HG03280 (cell line): Measurements from ENCODE around the gene SH3D19.

ENCODE experiments used
- ATAC-seq: cut with Tn5 transposase; IDR thresholded peaks from one replicate; pipeline ENCODE4 v1.9.1; 2021; ENCODE audit warnings: mild to moderate bottlenecking, moderate library complexity; ENCODE audit not compliant: unreplicated experiment

Gene SH3D19

DNA sequence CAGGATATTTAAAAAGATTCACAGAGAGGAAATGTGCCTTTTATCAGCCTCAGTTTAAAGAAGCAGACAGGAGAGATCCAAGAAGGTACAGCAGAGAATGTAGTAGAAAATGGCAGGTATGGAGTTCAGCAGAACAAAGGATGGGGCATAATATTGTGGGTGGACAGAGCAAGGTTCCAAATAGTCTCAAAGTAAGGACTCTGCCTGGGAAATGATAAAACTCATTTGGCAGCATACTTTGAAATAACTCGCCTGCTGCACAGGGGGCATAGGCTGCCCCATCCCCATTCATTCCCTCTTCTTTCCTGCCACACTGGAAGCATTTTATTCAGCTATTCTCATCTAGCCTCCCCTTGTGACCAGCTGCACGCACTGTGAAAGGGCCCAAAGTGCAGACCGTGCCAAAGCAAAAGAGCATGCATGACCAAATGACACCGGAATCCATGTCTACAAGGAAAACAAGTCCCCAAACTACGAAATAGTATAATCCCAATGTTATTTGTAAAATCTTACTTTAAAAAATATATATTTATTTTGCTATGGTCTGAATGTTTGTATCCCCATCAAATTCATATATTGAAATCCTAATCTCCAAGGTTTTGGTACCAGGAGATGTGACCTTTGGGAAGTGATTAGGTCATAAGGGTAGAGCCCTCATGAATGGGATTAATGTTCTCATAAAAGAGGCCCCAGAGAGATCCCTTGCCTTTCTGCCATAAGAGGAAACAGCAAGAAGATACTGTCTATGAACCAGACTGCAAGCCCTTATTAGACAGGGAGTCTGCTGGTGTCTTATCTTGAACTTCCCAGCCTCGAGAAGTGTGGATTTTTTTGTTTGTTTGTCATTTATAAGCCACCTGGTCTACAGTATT is 125.8 kb downstream of the SH3D19 start:
- ATAC-seq, result no peak

DNA sequence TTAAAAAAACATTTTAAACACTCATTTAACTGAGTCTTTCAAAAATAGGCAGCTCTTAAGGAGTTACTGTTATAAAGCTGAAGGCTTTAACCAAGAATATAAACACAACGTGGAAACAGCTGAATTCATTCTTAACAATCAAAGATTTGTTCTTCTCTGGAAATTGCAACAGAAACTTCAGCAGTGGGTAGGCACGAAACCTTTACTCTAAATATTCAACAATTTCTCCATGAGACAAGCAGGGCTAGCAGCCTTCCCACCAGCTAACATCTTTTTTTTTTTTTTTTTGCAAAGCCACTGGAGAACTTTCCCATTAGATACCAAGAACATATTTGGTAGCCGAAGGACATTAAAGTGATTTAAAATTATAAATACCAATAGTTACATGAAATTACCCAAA is 126.7 kb downstream of the SH3D19 start:
- no peak for ATAC-seq

DNA sequence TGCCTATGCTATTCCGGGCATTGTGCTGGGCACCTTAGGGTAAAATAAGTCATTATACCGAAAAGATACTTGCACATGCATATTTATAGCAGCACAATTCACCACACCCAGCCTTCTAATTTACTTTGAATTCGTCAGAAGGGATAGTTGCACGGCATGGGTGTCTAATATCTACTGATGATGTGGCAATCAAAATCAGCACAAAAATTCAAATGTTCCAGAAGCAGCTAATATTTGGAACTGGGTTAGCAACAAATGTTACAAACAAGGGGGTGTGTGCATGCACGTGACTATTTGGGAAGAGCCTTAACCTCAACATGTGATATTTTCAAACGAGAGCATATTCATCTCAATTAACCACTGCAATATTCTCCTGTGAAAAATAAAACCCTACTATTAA is 128.2 kb downstream of the SH3D19 start:
- ATAC-seq, result no peak

DNA sequence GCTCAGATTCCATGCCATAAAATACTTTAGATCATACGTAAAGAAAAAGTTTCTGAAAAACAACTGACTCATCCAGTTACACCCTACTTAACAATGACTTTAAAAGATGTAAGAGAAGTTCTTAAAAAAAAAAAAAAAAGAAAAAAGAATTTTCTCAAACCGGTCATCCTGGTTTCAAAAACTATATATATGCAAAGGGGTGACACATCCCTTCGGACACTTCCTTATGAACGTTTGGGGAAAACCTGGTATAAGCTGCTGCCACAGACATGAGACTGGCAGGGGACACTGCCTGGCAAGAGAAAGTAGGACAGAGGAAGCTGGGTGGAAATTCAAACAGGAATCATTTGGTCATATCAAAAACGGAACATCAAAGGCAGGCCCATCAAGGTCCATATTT is 129.6 kb downstream of the SH3D19 start:
- ATAC-seq, result no peak

DNA sequence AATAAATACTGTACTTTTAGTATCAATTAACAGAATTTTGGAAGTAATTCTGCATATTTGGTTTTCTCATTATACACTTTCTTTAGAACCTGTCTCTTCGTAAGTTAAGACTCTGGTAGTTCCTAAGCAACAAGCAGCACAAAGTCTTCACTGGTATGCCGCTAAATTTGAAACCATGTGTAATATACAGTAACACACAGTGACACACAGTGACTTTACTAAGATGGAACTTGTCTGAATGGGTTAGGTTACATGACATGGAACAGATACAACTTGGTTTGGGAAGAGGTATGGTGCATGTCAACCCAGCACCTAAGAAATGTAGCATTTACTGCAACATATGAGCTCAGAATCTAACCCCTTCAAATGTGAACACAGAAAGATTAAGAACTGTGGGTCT is 132.0 kb downstream of the SH3D19 start:
- no peak for ATAC-seq

DNA sequence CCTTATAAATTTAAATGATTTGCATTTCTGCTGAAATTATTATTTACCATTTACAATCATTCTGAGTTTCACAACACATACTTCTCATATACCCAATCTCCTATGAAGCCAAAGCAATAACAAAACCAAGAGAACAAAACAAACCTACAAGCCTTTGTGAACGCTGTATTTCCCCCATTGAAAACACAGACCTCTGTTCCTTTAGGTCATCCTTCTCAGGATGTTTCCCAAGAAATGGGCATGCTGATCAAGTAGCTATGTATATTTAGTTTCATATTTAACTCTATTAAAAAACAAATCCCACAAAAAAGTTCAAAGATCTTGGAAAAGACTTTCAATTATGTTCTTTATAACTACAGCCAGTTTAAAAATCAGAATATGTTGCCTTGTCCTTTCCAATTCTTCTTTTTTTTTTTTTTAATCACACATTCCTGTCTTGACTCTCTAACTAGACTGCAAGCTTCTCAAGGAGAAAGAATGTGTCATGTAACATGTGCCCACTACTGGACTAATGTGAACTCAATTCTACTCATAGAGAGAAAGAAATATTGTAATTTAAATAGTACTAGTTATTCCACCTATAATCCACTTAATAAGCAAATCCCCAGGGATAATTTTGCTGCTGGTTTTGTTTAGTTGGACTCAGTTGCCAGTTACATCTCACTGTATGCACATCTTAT is 132.7 kb downstream of the SH3D19 start:
- ATAC-seq, result no peak

DNA sequence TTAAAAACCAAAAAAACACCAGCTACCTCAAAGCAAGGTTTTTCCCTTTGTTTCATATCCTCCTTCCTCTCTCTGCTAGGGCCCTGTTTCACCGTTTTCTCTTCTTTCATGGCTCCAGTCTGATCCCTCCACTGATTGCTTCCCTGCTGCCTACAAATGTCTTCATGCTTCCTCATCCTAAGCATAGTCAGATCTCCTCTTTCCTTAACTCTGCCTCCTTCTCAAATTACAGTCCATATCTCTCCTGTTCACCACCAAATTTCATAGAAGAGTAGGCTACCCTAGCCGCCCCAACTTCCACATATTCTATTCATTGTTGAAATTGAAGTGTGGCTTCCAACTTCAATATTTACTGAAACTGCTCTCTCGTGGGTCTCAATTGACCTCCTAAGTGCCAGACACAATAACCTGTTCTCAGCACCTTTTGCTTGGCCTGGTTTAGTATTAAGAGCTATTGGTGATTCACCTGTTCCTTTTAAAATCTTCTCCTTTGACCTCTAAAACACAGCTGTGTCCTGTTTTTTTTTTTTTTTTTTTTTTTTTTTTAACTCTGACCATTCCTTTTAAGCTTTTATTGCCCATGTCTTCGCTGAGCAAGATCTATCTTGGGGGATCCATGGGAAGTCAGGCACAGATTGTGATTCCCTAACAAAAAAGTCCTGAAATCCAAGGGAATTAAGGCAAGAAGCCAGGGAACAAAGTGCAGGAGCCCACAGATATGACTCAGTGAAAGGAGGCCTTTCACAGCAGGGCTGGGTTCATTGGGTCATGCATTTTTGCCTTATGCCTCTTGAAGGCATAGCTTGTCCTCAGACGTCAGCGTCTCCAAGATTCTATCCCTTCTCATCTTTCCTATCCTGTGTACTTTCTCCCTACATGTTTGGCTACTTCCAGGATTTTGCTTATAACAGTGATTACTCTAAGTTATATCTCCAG is 140.6 kb downstream of the SH3D19 start:
- ATAC-seq, result no peak

DNA sequence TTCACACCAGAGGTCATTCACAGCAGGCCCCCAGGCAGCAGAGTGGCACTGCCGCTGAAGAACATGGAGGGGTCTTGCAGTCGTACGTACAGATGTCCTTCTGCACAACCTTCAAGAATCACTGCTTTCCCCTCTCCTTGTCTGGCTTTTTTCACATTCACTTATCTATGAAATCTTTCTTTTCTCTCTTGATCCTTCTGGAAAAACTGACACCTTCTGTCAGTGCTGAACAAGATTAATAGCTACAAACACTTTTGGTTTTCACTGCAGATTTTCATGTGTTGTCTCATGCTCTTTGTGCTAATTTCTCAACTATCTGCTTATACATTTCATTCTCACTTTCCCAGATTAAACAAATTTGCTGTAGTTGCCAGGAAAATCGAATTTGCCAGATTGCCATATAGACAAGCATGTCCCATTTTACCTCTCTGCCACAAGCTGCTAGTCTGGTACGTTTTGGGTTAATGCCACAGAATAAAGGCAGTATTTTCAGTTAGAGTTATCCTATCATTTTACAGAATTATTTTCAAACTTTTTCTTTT is 142.9 kb downstream of the SH3D19 start:
- no peak for ATAC-seq

DNA sequence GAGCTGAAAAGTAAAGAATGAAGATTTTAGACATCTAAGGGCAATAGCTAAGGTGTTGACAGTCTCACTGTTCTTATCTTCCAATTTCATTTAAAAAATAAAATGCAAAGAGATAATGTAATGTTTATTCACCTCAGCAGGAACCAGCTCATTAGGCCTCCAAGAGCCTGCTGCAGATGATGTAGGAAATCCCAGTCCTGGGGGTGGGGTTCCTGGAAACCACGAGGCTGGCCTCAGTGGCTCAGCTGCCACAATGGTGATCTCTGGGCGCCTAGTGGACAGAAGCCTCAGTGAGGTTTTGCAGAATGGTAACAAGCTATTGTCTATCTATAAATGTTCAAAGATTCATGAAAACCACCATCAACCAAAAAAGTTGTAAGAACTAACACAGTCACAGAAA is 148.7 kb downstream of the SH3D19 start:
- ATAC-seq, result no peak

DNA sequence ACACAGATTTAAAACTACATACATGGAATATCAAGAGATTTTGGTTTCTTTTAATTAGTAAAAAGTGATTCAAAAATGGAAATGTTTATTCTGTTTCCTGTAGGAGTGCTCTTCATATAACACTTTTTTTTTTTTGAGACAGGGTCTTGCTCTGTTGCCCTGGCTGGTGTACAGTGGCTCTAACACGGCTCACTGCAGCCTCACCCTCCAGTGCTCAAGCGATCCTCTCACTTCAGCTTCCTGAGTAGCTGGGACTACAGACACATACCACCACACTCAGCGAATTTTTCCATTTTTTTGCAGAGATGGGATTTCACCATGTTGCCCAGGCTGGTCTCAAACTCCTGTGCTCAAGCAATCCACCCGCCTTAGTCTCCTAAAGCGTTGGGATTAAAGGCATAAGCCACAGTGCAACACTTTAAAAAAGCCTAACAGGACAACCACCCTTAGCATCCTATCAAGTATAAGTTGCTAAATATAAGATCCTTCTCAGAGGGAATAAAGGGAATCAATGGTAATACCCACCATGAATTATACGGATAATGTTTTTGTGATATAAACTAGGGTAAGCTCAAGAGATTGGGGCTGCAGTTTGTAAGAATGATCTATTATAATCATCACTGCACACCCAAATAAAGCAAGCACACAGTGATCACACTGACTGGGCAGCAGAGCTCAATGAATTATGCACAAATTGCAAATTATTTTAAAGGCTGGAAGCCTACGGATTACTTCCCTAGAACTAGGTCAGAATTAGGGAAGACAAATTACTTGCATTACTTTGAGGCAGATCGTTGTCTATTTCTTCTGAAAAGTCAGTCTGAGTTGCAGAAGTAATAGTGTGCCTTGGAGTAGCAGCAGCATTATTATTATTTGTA is 149.4 kb downstream of the SH3D19 start:
- no peak for ATAC-seq

DNA sequence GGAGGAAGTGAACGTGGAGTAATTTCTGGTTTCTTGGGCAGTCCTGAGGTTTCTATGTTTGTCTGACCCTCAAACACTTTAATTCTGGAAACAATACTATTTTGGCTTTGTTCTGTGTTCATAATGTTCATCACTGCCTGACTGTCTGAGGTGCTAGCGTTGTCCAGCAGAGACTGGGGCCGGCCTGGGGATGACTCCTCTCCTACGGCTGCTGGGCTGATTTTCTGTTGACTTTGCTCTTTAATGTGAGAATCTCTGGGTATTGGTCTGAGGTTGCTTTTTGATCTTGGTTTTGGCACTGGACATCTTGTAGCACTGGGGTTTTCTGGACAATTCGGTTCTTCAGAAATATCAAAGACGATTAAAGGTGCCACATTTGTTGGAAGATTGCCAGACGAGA is 150.2 kb downstream of the SH3D19 start:
- no peak for ATAC-seq

DNA sequence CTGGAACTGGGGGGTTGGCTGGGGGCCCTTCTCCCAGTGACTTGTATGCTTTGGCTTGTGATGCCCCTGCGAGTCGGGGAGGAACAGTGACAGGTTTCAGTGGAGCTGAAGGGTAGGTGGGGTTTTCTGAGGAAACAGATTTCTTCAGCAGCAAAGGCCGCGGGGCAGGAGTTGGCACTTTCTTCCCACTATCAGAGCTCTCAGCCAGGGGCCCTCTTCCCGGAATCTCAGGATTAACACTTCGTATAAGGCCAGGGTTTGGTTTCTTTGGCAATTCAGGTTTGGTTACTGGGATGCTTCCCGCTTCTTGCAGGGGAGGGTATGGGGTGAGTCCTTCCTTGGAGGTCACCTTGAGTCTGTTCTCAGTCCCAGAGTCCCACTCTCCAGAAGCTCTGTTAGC is 150.6 kb downstream of the SH3D19 start:
- no peak for ATAC-seq

DNA sequence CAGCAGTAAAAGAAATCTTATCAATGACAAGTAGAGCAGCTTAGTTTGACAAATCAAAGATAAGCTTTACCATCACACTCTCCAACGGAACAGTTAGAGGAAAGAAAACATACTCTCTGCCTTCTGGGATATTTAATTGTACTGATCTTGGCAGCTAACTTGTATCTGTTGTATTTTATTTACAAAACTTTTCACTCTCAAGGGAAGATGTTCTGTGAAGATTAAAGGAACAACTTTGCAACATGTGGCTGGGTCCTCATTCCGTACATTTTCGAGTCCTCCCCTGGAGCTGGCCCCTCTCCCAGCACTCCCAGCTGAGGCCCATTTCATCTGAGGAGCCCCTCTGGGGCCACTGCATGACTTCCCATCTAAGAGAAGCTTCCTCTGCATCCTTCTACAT is 151.5 kb downstream of the SH3D19 start:
- no peak for ATAC-seq

DNA sequence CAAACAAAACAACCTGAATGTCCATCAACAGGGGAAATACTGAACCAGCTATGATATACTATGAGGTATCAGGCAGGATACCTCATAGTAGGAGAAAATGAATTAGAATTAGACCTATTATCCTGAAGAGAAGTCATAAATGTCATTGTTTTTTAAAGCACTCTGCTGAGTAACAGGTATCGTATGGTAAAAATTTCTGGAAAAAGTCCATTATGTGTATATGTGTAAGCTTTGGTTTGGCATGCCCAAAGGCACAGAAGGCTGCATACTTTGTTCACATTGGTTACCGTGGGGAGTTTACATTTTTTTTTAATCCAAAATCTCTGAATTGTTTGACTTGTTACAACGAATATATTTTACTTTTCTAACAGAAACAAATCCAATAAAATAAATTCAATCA is 155.5 kb downstream of the SH3D19 start:
- no peak for ATAC-seq

DNA sequence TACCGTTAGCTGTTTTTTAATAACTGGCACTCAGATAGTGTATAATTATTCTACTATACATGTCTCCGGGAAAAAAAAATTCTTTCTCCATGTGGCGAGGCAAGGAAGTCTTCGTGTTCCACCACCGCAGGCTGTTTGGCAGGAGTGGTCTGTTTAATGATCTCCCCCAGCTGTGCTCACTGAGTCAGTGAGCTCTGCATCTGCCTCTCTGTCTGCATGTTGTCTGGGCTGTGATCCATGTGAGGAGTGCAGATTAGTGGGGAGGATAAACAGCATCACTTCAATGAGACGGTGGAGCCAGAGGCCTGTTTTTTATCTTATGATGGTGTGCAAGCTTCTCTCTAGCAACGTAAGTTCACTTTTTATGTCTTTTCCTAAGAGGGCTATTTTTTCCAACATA is 156.2 kb downstream of the SH3D19 start:
- no peak for ATAC-seq

DNA sequence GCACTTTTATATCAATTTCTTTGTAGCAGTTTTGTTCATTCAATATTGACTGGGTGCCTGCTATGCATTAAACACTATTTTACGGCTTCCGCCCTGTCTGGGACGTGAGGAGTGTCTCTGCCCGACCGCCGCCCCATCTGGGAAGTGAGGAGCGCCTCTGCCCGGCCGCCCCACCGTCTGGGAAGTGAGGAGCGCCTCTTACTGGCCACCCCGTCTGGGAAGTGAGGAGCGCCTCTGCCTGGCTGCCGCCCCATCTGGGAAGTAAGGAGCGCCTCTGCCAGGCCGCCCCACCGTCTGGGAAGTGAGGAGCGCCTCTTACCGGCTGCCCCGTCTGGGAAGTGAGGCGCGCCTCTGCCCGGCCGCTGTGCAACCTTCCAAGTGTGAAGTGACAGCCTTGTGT is 157.8 kb downstream of the SH3D19 start:
- no peak for ATAC-seq

DNA sequence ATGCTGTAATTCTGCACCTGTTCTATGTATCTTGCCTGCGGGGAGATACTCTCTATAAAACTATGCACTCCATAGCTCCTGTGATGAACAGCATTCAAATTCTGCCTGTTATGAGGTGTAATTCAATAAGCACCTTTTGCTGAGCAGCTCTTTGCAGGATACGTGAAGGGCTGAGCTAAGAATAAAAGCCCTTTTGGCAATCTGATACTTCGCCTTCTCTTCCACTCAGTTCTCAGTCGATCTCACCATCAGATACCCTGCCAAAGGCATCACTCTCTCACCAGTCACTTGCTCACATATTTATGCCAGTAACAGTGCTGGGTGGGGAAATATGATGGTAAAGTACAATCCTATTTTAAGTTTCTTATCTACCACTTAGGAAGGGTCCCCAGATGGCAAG is 158.8 kb downstream of the SH3D19 start:
- ATAC-seq, result no peak

DNA sequence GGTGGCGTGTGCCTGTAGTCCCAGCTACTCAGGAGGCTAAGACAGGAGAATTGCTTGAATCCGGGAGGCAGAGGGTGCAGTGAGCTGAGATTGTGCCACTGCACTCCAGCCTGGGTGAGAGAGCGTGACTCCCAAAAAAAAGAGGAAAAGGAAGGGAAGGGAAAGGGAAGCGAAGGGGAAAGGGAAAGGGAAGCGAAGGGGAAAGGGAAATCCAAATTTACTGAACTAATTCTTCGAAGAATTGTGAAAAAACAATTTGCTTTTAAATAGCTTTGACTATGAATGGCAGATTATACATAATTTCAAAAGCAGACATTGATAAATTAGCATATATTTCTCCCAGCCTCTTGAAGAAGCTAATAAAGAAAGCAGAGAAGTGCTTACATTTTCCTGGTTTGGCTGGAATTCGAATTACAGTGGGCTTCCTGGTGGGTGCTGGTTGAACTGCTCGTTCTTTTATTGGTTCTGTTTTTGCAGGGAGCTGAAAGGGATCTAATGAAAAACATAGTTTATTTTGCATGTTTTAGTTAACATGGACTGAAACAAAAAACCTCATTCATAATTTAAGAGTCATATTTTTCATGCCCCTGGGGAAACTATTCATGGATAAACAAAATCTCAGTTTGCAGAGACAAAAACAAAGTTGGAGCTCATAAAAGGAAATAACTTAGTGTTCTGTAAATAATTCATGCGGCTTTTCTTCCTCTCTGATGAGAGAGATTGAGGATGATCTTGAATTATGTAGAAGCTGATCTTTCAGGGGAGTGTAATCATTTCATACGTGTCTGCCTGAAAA is 160.0 kb downstream of the SH3D19 start:
- no peak for ATAC-seq

DNA sequence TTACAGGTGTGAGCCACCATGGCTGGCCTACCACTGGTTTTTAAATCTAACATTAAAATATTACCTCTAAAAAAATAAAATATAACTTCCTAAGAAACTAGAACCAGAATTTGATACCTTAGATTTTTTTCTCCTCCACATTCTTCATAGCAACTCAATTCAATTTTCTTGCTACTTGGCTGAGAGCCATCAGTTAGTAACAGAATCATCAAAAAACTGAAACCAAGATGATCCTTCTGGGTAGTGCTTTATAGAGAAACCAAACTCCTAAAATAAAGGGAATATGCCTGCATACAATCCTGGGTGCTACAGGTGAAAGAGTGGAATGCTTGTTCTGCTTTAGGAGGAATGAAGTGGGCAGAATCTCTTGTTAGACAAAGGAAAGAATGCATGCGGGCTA is 161.6 kb downstream of the SH3D19 start:
- ATAC-seq, result no peak
